COLO668 (cell line): Measurements from ENCODE around the gene SLC22A7.
"Not testable (repeated sequence)": the region's sequence is repeated elsewhere in the genome, so short reads cannot be mapped to it uniquely, and the experiment has no call there.

Experiments
- DNase-seq: peaks from one replicate; lab custom pipeline; 2025; ENCODE audit not compliant: unreplicated experiment; lab: John Stamatoyannopoulos, UW

The SLC22A7 gene

GRCh38 chr6:43299338-43300293 is 1.6 kb downstream of the SLC22A7 start:
- DNase-seq: no peak

DNA sequence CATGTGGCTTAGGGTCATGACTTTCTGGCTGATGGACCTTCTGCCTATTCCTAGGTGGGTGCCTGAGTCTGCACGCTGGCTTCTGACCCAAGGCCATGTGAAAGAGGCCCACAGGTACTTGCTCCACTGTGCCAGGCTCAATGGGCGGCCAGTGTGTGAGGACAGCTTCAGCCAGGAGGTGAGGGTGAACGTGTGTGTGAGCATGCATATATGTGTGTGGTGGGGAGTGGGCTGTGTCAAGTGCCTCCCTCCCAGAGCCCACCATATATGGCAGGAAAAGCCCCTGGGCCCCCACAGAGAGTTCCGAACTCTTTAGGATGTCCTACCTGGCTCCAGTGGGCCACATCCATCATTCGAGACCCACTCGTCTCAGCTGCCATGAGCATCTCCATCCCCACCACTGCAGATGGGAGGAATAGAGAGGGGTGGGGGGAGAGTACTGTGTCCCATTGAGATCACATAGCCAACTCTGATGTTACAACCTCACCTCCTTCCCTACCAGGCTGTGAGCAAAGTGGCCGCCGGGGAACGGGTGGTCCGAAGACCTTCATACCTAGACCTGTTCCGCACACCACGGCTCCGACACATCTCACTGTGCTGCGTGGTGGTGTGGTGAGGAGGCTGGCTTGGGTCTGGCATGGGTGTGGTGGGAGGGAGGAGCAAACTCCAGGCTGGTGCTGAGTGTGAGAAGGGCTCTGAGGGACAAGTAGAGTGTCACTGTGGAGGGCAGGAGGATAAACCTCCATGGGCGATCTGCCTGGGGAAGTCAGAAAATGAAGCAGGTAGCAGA is 3.2 kb downstream of the SLC22A7 start:
- no peak for DNase-seq

- DNase-seq: no peak
Observed at GRCh38 chr6:43302126-43302525, 4.1 kb downstream of the SLC22A7 start.

- not testable (repeated sequence) for DNase-seq
Observed at GRCh38 chr6:43303006-43303405, 4.9 kb downstream of the SLC22A7 start.

GRCh38 chr6:43303751-43304331 is 5.8 kb downstream of the SLC22A7 start:
- DNase-seq: no peak

GRCh38 chr6:43304361-43304760 is 6.3 kb downstream of the SLC22A7 start:
- DNase-seq: no peak

- DNase-seq: no peak
Observed at GRCh38 chr6:43304882-43305281, 6.8 kb downstream of the SLC22A7 start.

DNA sequence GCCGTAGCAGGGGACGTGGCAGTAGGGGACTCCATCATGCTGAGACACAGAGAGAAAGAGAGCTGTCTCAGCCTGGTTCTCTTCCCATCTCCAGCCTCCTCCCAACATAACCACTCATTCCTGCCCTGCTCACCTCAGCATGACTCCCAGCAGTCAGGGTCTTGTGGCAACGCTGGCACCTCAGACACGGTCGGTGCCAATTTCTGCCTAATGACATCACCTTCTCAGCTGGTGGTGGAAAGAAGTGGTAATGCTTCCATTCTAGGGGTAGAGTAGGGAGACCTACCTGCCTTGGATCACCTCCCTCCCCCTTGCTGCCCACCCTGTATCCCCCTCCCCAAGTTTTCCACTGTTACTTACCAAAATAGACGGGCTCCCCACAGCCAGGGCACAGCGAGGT is 8.0 kb downstream of the SLC22A7 start:
- DNase-seq: no peak

- no peak for DNase-seq
Observed at GRCh38 chr6:43307451-43308100, 9.5 kb downstream of the SLC22A7 start.

DNA sequence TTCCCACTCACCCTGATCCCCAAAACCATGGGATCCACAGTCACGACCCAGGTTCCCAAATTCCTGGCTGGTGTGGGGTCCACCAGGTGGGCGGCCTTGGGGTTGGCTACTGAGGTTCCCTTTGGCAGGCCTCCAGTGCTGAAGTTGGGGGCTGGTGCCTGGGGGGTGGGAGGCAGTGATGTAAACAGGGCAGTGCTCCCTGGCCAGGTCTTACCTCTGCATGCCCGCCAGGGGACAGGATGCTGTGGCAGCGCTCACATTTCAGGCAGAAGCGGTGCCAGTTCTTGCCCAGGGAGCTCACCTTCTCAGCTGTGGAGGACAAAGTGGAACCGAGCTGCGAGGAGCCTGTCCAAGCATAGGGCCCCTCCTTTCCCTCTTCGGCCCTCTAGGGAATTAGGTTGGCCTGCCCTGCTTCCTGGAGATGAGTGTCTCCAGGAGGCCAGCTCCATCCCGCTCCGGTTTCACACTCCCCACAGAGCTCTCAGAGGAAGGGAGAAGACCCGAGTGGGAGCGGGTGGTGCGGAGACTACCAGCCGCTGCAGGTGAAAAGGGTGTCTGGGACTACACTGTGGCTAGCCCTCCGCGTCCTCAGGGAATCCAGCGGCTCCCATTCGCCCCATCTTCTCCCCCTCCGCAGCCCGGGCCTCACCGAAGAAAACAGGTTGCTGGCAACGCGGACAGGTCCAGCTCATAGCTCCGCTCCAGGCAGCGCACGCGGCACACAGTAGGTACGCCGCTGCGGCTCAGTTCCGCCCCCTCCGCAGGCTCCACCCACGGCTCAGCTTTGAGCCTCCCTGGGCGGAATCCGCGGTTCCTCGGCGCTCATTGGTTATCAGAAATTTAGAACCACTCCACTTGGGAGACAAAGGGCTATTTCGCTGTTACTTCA is 10.3 kb downstream of the SLC22A7 start, which contains the start of gene CRIP3:
CRIP3 (minus strand) TSS at position 726 of the 889 bp plus-strand sequence; CDS start at position 692, 34 bp downstream.
- DNase-seq: peak; percentile 47

GRCh38 chr6:43308990-43309477 is 11.0 kb downstream of the SLC22A7 start:
- DNase-seq: no peak

GRCh38 chr6:43310134-43310533 is 12.1 kb downstream of the SLC22A7 start:
- no peak for DNase-seq

DNA sequence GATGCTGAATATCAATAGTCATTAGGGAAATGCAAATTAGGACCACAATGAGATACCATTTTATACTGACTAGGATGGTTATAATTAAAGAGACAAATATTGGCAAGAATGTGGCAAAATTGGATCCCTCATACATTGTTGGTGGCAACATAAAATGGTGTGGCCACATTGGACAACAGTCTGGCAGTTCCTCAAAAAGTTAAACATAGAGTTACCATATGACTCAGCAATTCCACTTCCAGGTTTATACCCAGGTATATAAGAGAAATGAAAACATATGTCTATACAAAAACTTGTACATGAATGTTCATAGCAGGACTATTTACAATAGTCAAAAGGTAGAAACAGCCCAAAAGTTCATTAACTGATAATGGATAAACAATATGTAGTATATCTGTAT is 12.6 kb downstream of the SLC22A7 start:
- no peak for DNase-seq

- no peak for DNase-seq
Observed at GRCh38 chr6:43311666-43312065, 13.6 kb downstream of the SLC22A7 start.

DNA sequence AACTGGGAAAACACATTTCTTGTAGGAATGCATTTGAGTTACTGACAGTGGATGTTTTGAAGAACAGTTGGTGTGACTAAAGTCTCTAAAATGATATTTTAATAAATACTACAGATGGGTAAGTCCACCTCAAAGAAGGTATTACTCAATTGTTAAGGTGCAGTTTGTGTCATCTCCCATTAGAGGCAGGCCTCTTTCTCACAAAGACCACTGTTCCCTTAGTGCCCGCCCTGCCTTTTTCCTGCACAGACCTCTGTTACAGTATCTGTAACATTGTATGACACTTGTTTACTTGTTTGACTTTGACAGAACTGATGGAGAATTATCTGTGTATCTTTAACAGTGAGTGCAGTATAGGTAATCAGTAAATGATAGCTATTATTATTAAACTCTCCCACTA is 15.8 kb downstream of the SLC22A7 start:
- no peak for DNase-seq

DNA sequence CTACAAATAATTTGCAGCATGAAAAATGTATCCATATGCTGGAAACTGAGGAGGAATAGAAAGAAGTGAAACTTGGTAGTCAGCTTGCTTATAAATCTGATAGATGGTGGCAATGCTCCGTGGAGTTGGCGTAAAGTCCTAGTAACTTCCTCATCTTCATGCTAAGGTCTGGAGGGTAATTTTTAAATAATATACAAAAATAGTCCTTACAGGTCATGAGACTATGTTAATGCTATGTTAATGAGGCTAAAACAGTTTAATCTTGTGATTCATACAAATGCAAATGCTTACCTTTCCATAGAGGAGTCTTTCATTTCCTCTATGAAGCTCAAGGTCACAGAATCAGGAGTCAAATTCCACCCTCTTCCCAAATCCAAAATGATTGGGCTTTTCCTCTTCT is 20.0 kb downstream of the SLC22A7 start:
- no peak for DNase-seq

- DNase-seq: no peak
Observed at GRCh38 chr6:43325876-43326275, 27.8 kb downstream of the SLC22A7 start.

DNA sequence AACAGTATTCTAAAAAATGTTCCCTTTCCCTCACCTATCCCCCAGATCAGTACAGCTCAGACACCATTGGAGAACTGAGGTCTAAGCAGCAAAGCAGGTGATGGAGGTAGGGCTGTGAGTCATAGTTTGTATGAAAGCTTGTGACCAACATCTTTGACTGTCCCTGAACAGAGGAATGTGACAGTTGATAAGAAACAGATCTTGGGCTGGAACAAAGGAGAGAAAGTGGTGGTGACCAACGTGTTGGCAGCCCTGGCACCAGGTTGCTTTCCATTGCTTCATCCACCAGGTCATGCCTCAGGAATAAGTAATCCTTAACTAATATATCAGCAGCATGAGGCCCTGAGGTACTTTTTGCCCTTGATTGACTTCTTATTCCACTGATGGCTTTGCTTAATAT is 30.5 kb downstream of the SLC22A7 start:
- DNase-seq: no peak

- no peak for DNase-seq
Observed at GRCh38 chr6:43331470-43331869, 33.4 kb downstream of the SLC22A7 start.

GRCh38 chr6:43331891-43332290 is 33.8 kb downstream of the SLC22A7 start:
- no peak for DNase-seq
